Osteoblast (primary cell): ENCODE data around the gene PHF21A. TPM values are rescaled to one million over a fixed set of nuclear protein-coding genes. Genes with fewer than 3 reads are reported as not detected.

Experiments
- DNase-seq: peaks from one replicate; pipeline ENCODE4 v3.0.0; 2011; ENCODE audit warnings: low spot score, mixed read lengths; ENCODE audit not compliant: insufficient read length; ENCODE audit errors: missing footprints
- H2AFZ ChIP-seq: 2 replicates; pipeline ENCODE4 v1.6.0; 2011; ENCODE audit warnings: mild to moderate bottlenecking, low read length
- H3K27ac ChIP-seq: 2 replicates; pipeline ENCODE4 v1.5.1; 2011; ENCODE audit warnings: mild to moderate bottlenecking, low read depth, low read length, moderate library complexity
- H3K27me3 ChIP-seq: 2 replicates; pipeline ENCODE4 v1.6.0; 2012; ENCODE audit warnings: mild to moderate bottlenecking, control low read depth, inconsistent platforms, low read length, moderate library complexity; ENCODE audit not compliant: insufficient read depth
- H3K36me3 ChIP-seq: 2 replicates; pipeline ENCODE4 v1.5.1; 2011; ENCODE audit warnings: mild to moderate bottlenecking, low read length, control low read depth, moderate library complexity; ENCODE audit not compliant: insufficient read depth
- H3K4me1 ChIP-seq: 2 replicates; pipeline ENCODE4 v1.5.1; 2011; ENCODE audit warnings: mild to moderate bottlenecking, low read length, control low read depth, moderate library complexity; ENCODE audit not compliant: insufficient read depth
- H3K4me2 ChIP-seq: 2 replicates; pipeline ENCODE4 v1.6.0; 2011; ENCODE audit warnings: mild to moderate bottlenecking, low read length; ENCODE audit not compliant: insufficient read depth
- H3K4me3 ChIP-seq: fragments of 200-600 bp; sonication (generic); 3 replicates; pipeline ENCODE4 v1.5.1; 2012; ENCODE audit warnings: mild to moderate bottlenecking, low read length, inconsistent platforms; ENCODE audit not compliant: insufficient read depth
- H3K79me2 ChIP-seq: 2 replicates; pipeline ENCODE4 v1.6.0; 2012; ENCODE audit warnings: mild to moderate bottlenecking, low read length, control low read depth, inconsistent platforms; ENCODE audit not compliant: insufficient read depth
- H3K9me3 ChIP-seq: 2 replicates; pipeline ENCODE4 v1.5.1; 2011; ENCODE audit warnings: low read depth, low read length, control low read depth
- H4K20me1 ChIP-seq: 2 replicates; pipeline ENCODE4 v1.6.0; 2012; ENCODE audit warnings: mild to moderate bottlenecking, low read length, control low read depth; ENCODE audit not compliant: insufficient read depth
- CTCF ChIP-seq: IDR thresholded peaks from 2 replicates; pipeline ENCODE4 v1.5.1; 2011; ENCODE audit warnings: mild to moderate bottlenecking, low read depth, low read length, moderate library complexity; ENCODE audit errors: extremely low read depth
- total RNA-seq: library from RNA; depleted of rRNA; stranded (reverse); fragments of >200 nt; gene quantifications from 2 replicates; pipeline ENCODE4 v1.2.3, GENCODE V29; 2012

The PHF21A gene
- total RNA-seq, 1 donor, result 26.4 TPM

GRCh38 chr11:46073632-46074031, 47.6 kb downstream of the PHF21A start:
- TF ChIP-seq CTCF, result no peak
- Histone ChIP-seq H3K79me2 (no peaks in the 10 kb centered on the region), H2AFZ (no peak overlapping the region), H3K4me1 (peaks cover 11% of the 10 kb centered on the region), H3K4me2 (no peak overlapping the region), H3K36me3 (no peaks in the 10 kb centered on the region), H3K9me3 (no peaks in the 10 kb centered on the region), H3K27me3 (no peaks in the 10 kb centered on the region), H4K20me1 (peaks cover 6% of the 10 kb centered on the region), H3K27ac (no peak overlapping the region), H3K4me3 (no peak overlapping the region)
- DNase-seq, result no peak

- H3K4me3 ChIP-seq, result no peak overlapping the region
- H3K36me3 ChIP-seq, result no peaks in the 10 kb centered on the region
- TF ChIP-seq CTCF, result no peak
- no peaks in the 10 kb centered on the region for H3K79me2 ChIP-seq
- H3K4me1 ChIP-seq, result peaks cover 11% of the 10 kb centered on the region
- peaks cover 7% of the 10 kb centered on the region for H4K20me1 ChIP-seq
- DNase-seq, result no peak
- H3K27me3 ChIP-seq, result no peaks in the 10 kb centered on the region
- no peak overlapping the region for H2AFZ ChIP-seq
- H3K4me2 ChIP-seq, result no peak overlapping the region
- no peaks in the 10 kb centered on the region for H3K9me3 ChIP-seq
- H3K27ac ChIP-seq, result no peak overlapping the region
Measured at GRCh38 chr11:46072172-46072964, 48.9 kb downstream of the PHF21A start.

GRCh38 chr11:46071091-46071490, 50.2 kb downstream of the PHF21A start:
- H2AFZ ChIP-seq, result no peak overlapping the region
- no peak for TF ChIP-seq CTCF
- H3K27ac ChIP-seq, result no peak overlapping the region
- peaks cover 7% of the 10 kb centered on the region for H4K20me1 ChIP-seq
- no peak overlapping the region for H3K4me2 ChIP-seq
- no peak overlapping the region for H3K4me3 ChIP-seq
- DNase-seq, result no peak
- no peaks in the 10 kb centered on the region for H3K79me2 ChIP-seq
- H3K9me3 ChIP-seq, result no peaks in the 10 kb centered on the region
- no peaks in the 10 kb centered on the region for H3K27me3 ChIP-seq
- H3K36me3 ChIP-seq, result no peaks in the 10 kb centered on the region
- peaks cover 11% of the 10 kb centered on the region for H3K4me1 ChIP-seq

GRCh38 chr11:46069595-46069994, 51.7 kb downstream of the PHF21A start:
- H3K27me3 ChIP-seq, result no peaks in the 10 kb centered on the region
- H3K36me3 ChIP-seq, result peaks cover 5% of the 10 kb centered on the region
- H3K9me3 ChIP-seq, result no peaks in the 10 kb centered on the region
- H4K20me1 ChIP-seq, result peaks cover 12% of the 10 kb centered on the region
- H3K4me3 ChIP-seq, result no peak overlapping the region
- H3K27ac ChIP-seq, result no peak overlapping the region
- peaks cover 5% of the 10 kb centered on the region for H3K4me1 ChIP-seq
- H3K79me2 ChIP-seq, result no peaks in the 10 kb centered on the region
- DNase-seq, result peak; percentile 22
- no peak for TF ChIP-seq CTCF
- no peak overlapping the region for H2AFZ ChIP-seq
- no peak overlapping the region for H3K4me2 ChIP-seq
